ENCODE measurements around the gene MLANA. TPM values are rescaled to one million over a fixed set of nuclear protein-coding genes. Genes with fewer than 3 reads are reported as not detected.

Gene MLANA
- total and polyA plus RNA-seq, 8 donors = 0.75 to 1.5 (median 1.1) TPM; not detected in 2

DNA sequence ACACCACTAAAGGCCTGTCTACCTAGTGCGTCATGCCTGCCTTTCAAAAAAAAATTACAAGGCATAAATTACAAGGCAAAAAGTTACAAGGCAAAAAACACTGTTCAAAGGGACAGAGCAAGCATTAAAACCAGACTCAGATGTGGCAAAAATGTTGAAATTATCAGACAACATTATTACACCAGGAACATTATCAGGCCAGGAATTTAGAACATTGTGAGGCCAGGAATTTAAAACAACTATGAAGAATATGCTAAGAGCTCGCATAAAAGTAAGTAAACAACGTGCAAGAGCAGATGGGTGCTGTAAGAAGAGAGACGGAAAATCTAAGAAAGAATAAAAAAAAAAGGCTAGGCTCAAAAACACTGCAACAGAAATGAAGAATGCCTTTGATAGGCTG lies 18.2 kb upstream of the MLANA start:
- Histone ChIP-seq H3K4me1 (no peaks in the 10 kb centered on the region), H3K27me3 (no peaks in the 10 kb centered on the region), H3K9me3 (no peaks in the 10 kb centered on the region), H3K36me3 (no peaks in the 10 kb centered on the region), H3K4me3 (no peak overlapping the region), H3K27ac (no peak overlapping the region)
- ATAC-seq = peak; percentile 26
- DNase-seq = no peak
- intact Hi-C loops (cut with DNase I) = no loop called here
- TF ChIP-seq, protein P1, sequence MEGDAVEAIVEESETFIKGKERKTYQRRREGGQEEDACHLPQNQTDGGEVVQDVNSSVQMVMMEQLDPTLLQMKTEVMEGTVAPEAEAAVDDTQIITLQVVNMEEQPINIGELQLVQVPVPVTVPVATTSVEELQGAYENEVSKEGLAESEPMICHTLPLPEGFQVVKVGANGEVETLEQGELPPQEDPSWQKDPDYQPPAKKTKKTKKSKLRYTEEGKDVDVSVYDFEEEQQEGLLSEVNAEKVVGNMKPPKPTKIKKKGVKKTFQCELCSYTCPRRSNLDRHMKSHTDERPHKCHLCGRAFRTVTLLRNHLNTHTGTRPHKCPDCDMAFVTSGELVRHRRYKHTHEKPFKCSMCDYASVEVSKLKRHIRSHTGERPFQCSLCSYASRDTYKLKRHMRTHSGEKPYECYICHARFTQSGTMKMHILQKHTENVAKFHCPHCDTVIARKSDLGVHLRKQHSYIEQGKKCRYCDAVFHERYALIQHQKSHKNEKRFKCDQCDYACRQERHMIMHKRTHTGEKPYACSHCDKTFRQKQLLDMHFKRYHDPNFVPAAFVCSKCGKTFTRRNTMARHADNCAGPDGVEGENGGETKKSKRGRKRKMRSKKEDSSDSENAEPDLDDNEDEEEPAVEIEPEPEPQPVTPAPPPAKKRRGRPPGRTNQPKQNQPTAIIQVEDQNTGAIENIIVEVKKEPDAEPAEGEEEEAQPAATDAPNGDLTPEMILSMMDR (IDR thresholded peaks at IDR 0.05) = no peak

DNA sequence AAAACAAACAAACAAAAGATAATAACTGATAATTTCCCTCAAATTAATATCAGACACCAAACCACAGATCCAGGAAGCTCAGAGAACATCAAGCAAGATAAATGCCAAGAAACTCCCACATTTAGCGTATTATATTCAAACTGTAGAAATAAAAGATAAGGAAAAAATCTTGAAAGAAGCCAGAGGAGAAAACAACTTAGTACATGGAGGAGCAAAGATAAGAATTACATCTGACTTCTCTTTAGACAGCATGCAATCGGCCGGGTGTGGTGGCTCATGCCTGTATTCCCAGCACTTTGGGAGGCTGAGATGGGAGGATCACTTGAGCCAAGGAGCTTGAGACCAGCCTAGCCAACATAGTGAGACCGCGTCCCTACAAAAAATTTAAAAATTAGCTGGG lies 17.2 kb upstream of the MLANA start:
- DNase-seq = no peak
- Histone ChIP-seq H3K36me3 (no peaks in the 10 kb centered on the region), H3K4me1 (no peaks in the 10 kb centered on the region), H3K27me3 (no peaks in the 10 kb centered on the region), H3K4me3 (no peak overlapping the region), H3K9me3 (no peaks in the 10 kb centered on the region), H3K27ac (no peak overlapping the region)
- intact Hi-C loops (cut with DNase I) = no loop called here
- no peak for ATAC-seq
- TF ChIP-seq, protein P1 (IDR thresholded peaks at IDR 0.05) = no peak

DNA sequence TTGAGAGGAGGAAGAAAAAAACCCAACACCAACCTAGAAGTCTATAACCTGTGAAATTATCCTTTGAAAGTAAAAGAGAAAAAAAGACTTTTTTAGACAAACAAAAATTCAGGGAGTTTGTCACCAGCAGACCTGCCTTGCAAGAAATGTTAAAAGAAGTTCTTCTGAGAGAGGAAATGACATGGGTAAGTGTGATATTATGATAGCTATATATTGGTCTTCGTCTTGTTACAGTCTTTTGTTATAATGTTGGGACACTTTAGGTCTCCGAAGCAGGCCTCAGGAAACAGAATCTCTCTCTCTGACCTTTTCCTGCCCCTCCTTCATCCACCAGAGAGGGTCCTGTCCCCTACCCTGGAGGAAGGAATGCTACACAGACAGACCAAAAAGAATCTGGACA lies 16.6 kb upstream of the MLANA start:
- Histone ChIP-seq H3K27me3 (no peaks in the 10 kb centered on the region), H3K4me3 (no peak overlapping the region), H3K4me1 (no peaks in the 10 kb centered on the region), H3K9me3 (no peaks in the 10 kb centered on the region), H3K36me3 (no peaks in the 10 kb centered on the region), H3K27ac (no peak overlapping the region)
- ATAC-seq = no peak
- TF ChIP-seq, protein P1 (IDR thresholded peaks at IDR 0.05) = no peak
- intact Hi-C loops (cut with DNase I) = no loop called here
- DNase-seq = no peak

DNA sequence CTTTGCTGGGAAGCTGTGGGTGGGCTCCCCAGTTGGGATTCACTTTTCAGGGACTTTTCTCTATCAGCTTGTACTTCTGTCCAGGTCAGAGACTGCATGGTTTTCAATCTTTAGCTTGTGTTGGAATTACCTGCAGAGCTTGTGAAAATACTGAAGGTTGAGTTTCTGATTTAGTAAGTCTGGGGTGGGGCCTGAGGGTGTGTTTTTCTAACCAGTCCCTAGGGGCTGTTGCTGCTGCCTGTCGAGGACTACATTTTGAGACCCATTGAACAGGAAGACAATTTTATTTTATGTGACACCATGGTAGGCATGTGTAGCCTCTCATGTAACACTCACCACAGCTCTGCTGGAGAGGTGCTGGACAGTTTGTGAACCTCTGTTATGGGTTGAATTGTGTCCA lies 14.7 kb upstream of the MLANA start:
- H3K4me3 ChIP-seq = no peak overlapping the region
- TF ChIP-seq, protein P1 (IDR thresholded peaks at IDR 0.05) = no peak
- H3K9me3 ChIP-seq = no peaks in the 10 kb centered on the region
- no peak overlapping the region for H3K27ac ChIP-seq
- no peaks in the 10 kb centered on the region for H3K27me3 ChIP-seq
- no peaks in the 10 kb centered on the region for H3K36me3 ChIP-seq
- no peaks in the 10 kb centered on the region for H3K4me1 ChIP-seq
- no peak for DNase-seq
- no peak for ATAC-seq
- intact Hi-C loops (cut with DNase I) = no loop called here

DNA sequence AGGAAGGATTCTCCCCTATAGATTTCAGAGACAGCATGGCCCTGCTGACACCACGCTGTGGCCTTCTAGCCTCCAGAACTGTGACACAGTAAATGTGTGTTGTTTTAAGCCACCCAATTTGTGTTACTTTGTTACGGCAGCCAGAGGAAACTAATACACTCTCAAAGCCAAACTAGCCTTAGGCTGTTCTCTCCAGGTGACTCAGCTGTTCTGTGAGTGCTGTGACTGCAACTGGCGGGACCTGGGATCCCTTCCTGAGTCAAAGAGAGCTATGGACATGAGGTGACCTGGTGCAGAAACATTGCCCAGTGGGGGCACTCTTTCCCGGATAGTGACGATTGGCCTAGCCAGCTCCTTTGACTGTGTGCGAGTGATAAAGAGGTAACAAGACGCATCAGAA lies 14.0 kb upstream of the MLANA start:
- Histone ChIP-seq H3K4me3 (no peak overlapping the region), H3K4me1 (no peaks in the 10 kb centered on the region), H3K36me3 (no peaks in the 10 kb centered on the region), H3K27ac (no peak overlapping the region), H3K9me3 (no peaks in the 10 kb centered on the region), H3K27me3 (no peaks in the 10 kb centered on the region)
- TF ChIP-seq, protein P1 (IDR thresholded peaks at IDR 0.05) = no peak
- no peak for ATAC-seq
- intact Hi-C loops (cut with DNase I) = no loop called here
- DNase-seq = no peak
